ENCODE data around the gene GTSE1. TPM values are rescaled to one million over a fixed set of nuclear protein-coding genes. Genes with fewer than 3 reads are reported as not detected.

The GTSE1 gene
- total RNA-seq, 1 experiment from 2014 or later = 42.6 TPM

DNA sequence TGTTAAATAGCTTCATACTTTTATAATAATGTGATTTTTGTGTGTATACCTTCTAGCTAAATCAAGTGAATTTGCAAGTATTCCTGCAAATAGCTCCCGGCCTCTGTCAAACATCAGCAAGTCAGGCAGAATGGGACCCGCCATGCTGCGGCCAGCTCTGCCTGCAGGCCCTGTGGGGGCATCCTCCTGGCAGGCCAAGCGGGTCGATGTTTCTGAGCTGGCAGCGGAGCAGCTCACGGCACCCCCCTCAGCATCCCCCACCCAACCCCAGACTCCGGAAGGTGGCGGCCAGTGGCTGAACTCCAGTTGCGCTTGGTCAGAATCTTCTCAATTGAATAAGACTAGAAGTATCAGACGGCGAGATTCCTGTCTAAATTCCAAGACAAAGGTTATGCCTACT, 19.3 kb downstream of the GTSE1 start:
- Histone ChIP-seq H3K27ac (ENCODE audit: insufficient read length, low read depth, low read length) (no peak overlapping the region), H2AFZ (ENCODE audit: low read length) (no peak overlapping the region), H3K18ac (ENCODE audit: insufficient read length, low read depth, low read length) (no peak overlapping the region), H3K23me2 (ENCODE audit: insufficient read length, low read depth, low read length, poor library complexity, severe bottlenecking) (no peaks in the 10 kb centered on the region), H4K8ac (replicated peaks; ENCODE audit: insufficient read length, low read depth, low read length) (no peak overlapping the region), H3K9me3 (ENCODE audit: control insufficient read depth, low read depth, low read length) (no peaks in the 10 kb centered on the region), H3K79me1 (ENCODE audit: insufficient read depth, low read depth, low read length, poor library complexity, severe bottlenecking) (no peaks in the 10 kb centered on the region), H2BK5ac (ENCODE audit: insufficient read length, low read length) (no peak overlapping the region), H2BK120ac (ENCODE audit: low read depth, low read length, poor library complexity, severe bottlenecking) (no peak overlapping the region), H2AK5ac (ENCODE audit: insufficient read length, low read length) (no peak overlapping the region), H3K4me1 (ENCODE audit: insufficient read depth, low read length) (no peaks in the 10 kb centered on the region), H3K14ac (ENCODE audit: insufficient read depth, low read length) (no peak overlapping the region), H2BK12ac (ENCODE audit: insufficient read length, low read depth, low read length) (no peak overlapping the region), H3K27me3 (ENCODE audit: insufficient read depth, low read length) (no peaks in the 10 kb centered on the region), H4K20me1 (ENCODE audit: control insufficient read depth, insufficient read depth, insufficient read length) (no peaks in the 10 kb centered on the region), H3K9ac (ENCODE audit: extremely low read depth, insufficient read length, low read length) (no peak overlapping the region), H3K23ac (ENCODE audit: insufficient read length, low read depth, low read length) (no peak overlapping the region), H2BK15ac (ENCODE audit: low read depth, low read length) (no peak overlapping the region), H3K4me2 (ENCODE audit: insufficient read depth, insufficient read length, low read length) (no peak overlapping the region), H4K5ac (ENCODE audit: insufficient read length, low read depth, low read length) (no peak overlapping the region), H3K79me2 (ENCODE audit: insufficient read depth, low read length) (no peaks in the 10 kb centered on the region), H3K4ac (ENCODE audit: low read depth, low read length) (no peak overlapping the region), H3T11ph (ENCODE audit: low read length) (no peak overlapping the region), H2BK20ac (ENCODE audit: low read depth, low read length, poor library complexity, severe bottlenecking) (no peak overlapping the region), H3K56ac (ENCODE audit: insufficient read length, low read depth, low read length) (no peak overlapping the region), H4K91ac (ENCODE audit: insufficient read length, low read depth, low read length) (no peak overlapping the region)
- DNase-seq = no peak
- no peak overlapping the region for H3K4me3 Mint-ChIP-seq
- no peaks in the 10 kb centered on the region for H3K27me3 Mint-ChIP-seq (ENCODE audit: low read depth)
- H3K36me3 Mint-ChIP-seq (ENCODE audit: insufficient read depth in 1 of 3, low read depth in 3 of 3) = peaks cover 21 to 62% (median 57%) of the 10 kb centered on the region in 3 experiments; a peak in 6 of 7 replicates
- no CpG with 5 or more reads among the region's 12 CpGs for WGBS (ENCODE audit: extremely low coverage, insufficient read length, low lambda C conversion rate)
- TF ChIP-seq, protein P1, sequence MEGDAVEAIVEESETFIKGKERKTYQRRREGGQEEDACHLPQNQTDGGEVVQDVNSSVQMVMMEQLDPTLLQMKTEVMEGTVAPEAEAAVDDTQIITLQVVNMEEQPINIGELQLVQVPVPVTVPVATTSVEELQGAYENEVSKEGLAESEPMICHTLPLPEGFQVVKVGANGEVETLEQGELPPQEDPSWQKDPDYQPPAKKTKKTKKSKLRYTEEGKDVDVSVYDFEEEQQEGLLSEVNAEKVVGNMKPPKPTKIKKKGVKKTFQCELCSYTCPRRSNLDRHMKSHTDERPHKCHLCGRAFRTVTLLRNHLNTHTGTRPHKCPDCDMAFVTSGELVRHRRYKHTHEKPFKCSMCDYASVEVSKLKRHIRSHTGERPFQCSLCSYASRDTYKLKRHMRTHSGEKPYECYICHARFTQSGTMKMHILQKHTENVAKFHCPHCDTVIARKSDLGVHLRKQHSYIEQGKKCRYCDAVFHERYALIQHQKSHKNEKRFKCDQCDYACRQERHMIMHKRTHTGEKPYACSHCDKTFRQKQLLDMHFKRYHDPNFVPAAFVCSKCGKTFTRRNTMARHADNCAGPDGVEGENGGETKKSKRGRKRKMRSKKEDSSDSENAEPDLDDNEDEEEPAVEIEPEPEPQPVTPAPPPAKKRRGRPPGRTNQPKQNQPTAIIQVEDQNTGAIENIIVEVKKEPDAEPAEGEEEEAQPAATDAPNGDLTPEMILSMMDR (conservative IDR thresholded peaks at IDR 0.05) = no peak
- no peak overlapping the region for H3K27ac Mint-ChIP-seq
- no peaks in the 10 kb centered on the region for H3K4me1 Mint-ChIP-seq
- H3K9me3 Mint-ChIP-seq = no peaks in the 10 kb centered on the region

All from H9 (cell line).